ENCODE measurements around the gene LGR5. TPM values are rescaled to one million over a fixed set of nuclear protein-coding genes. Genes with fewer than 3 reads are reported as not detected.

The LGR5 gene
- total RNA-seq, 1 experiment from 2014 or later = 28.4 TPM

DNA sequence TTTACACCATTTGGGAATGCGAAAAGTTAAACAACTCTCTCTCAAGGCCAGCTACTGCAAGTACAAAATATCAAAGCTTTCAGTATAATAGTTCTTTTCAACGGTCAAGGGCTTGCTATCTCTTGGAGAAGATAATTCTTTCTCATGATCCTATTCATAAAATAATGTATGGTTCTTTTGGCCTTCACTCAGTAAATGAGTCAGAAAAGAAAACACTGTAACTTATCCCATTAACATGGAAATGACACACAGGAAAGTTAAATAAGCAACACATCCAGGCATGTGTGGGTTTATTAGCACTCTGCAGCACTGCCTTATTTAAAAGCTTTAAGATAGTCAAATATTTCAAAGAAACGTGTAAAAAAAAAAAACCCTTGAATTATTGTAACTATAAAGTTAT lies 187.2 kb downstream of the LGR5 start:
- Mint-ChIP-seq H3K27ac (ENCODE audit: unreplicated experiment) (no peak overlapping the region), H3K36me3 (ENCODE audit: insufficient read depth, unreplicated experiment) (peaks cover 76% of the 10 kb centered on the region), H3K27me3 (ENCODE audit: insufficient read depth, unreplicated experiment) (no peaks in the 10 kb centered on the region), H3K4me1 (ENCODE audit: low read depth, unreplicated experiment) (peaks cover 6% of the 10 kb centered on the region), H3K9me3 (ENCODE audit: unreplicated experiment) (no peaks in the 10 kb centered on the region), H3K4me3 (ENCODE audit: unreplicated experiment) (no peak overlapping the region)
- DNase-seq = no peak
- CTCF ChIA-PET = no interaction called here
- TF ChIP-seq, protein P1, sequence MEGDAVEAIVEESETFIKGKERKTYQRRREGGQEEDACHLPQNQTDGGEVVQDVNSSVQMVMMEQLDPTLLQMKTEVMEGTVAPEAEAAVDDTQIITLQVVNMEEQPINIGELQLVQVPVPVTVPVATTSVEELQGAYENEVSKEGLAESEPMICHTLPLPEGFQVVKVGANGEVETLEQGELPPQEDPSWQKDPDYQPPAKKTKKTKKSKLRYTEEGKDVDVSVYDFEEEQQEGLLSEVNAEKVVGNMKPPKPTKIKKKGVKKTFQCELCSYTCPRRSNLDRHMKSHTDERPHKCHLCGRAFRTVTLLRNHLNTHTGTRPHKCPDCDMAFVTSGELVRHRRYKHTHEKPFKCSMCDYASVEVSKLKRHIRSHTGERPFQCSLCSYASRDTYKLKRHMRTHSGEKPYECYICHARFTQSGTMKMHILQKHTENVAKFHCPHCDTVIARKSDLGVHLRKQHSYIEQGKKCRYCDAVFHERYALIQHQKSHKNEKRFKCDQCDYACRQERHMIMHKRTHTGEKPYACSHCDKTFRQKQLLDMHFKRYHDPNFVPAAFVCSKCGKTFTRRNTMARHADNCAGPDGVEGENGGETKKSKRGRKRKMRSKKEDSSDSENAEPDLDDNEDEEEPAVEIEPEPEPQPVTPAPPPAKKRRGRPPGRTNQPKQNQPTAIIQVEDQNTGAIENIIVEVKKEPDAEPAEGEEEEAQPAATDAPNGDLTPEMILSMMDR (IDR thresholded peaks at IDR 0.05; ENCODE audit: insufficient read depth in 1 of 2, low read depth in 1 of 2, low read length in 1 of 2, severe bottlenecking in 1 of 2, unreplicated experiment in 1 of 2) = no peak
- no TSS peak for BruUV-seq (replicated peaks)
- Histone ChIP-seq H3K36me3 (ENCODE audit: control insufficient read depth, insufficient read depth, low read length) (peaks cover 1% of the 10 kb centered on the region; the same call in 1 of the 2 replicates), H3K27me3 (replicated peaks; ENCODE audit: control insufficient read depth, insufficient read depth, low read length) (no peaks in the 10 kb centered on the region), H3K9me3 (no peaks in the 10 kb centered on the region), H3K4me3 (ENCODE audit: low read depth, low read length) (no peak overlapping the region), H3K4me1 (no peaks in the 10 kb centered on the region)
- intact Hi-C loops (cut with micrococcal nuclease; ENCODE audit: unreplicated experiment) = no loop called here
- POLR2A ChIA-PET = no interaction called here

DNA sequence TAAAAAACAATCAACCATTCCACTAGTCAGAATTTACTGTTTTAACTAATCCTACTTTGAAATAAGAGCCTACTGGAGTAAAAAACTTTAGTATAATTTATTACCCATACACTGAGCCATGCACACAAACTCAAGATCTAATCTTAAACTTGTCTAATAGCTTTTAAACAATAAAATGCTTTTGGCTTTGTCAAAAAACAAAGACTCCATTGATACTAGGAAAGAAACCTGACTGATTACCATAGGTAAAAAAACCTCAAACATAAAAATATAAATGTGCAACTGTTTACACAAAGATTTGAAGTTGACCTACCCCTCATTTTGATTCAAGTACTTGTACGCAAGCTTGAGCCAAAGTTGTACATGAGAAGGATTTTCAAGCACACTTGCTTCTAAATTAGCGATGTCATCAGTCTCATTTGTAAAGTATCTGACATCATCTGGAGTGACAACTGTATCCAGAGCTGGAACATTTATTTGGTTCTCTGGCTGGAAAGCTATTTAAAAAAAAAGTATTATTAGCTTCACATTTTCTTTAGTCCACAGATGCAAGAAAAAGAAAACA lies 187.9 kb downstream of the LGR5 start:
- no peak overlapping the region for H3K4me3 Mint-ChIP-seq (ENCODE audit: unreplicated experiment)
- POLR2A ChIA-PET = no interaction called here

More for the DNA sequence above, 187.9 kb downstream of the LGR5 start:
- no TSS peak for BruUV-seq (replicated peaks)
- Histone ChIP-seq H3K27me3 (replicated peaks; ENCODE audit: control insufficient read depth, insufficient read depth, low read length) (no peaks in the 10 kb centered on the region), H3K9me3 (no peaks in the 10 kb centered on the region), H3K4me1 (no peaks in the 10 kb centered on the region), H3K4me3 (ENCODE audit: low read depth, low read length) (no peak overlapping the region), H3K36me3 (ENCODE audit: control insufficient read depth, insufficient read depth, low read length) (peaks cover 1% of the 10 kb centered on the region; the same call in 1 of the 2 replicates)
- DNase-seq = no peak
- Mint-ChIP-seq H3K36me3 (ENCODE audit: insufficient read depth, unreplicated experiment) (peaks cover 76% of the 10 kb centered on the region), H3K27ac (ENCODE audit: unreplicated experiment) (no peak overlapping the region), H3K4me1 (ENCODE audit: low read depth, unreplicated experiment) (no peaks in the 10 kb centered on the region), H3K9me3 (ENCODE audit: unreplicated experiment) (no peaks in the 10 kb centered on the region), H3K27me3 (ENCODE audit: insufficient read depth, unreplicated experiment) (no peaks in the 10 kb centered on the region)
- CTCF ChIA-PET = no interaction called here
- TF ChIP-seq, protein P1 (IDR thresholded peaks at IDR 0.05; ENCODE audit: insufficient read depth in 1 of 2, low read depth in 1 of 2, low read length in 1 of 2, severe bottlenecking in 1 of 2, unreplicated experiment in 1 of 2) = no peak
- intact Hi-C loops (cut with micrococcal nuclease; ENCODE audit: unreplicated experiment) = no loop called here

Other genes starting within 250 kb of the LGR5 start
- gene ZFC3H1, start 224.1 kb downstream of the LGR5 start, total RNA-seq (2022) = 48.7 and 50.7 TPM in 2 replicates
- 2.7 and 4.6 TPM in 2 replicates for gene THAP2, start 224.5 kb downstream of the LGR5 start, total RNA-seq (2022)
- 17.8 and 24.2 TPM in 2 replicates for gene TMEM19, start 246.3 kb downstream of the LGR5 start, total RNA-seq (2022)